DOHH2 (cell line): ENCODE results near the gene CHSY1.

ENCODE experiments used
- H3F3A ChIP-seq: fragments of 200-600 bp; sonication (generic), shearing (Covaris generic); 2 replicates; pipeline ENCODE4 v1.6.0; 2016; ENCODE audit warnings: antibody characterized with exemption, mild to moderate bottlenecking; ENCODE audit not compliant: control insufficient read depth, insufficient read depth
- H3K27ac ChIP-seq: fragments of 200-600 bp; sonication (generic); 2 replicates; pipeline ENCODE4 v1.5.1; 2014; ENCODE audit warnings: low read depth, mild to moderate bottlenecking, low read length, moderate library complexity
- H3K27me3 ChIP-seq: fragments of 200-600 bp; sonication (generic); 2 replicates; pipeline ENCODE4 v1.6.1; 2014; ENCODE audit warnings: mild to moderate bottlenecking, low read length, mixed read lengths; ENCODE audit not compliant: control insufficient read depth
- H3K36me3 ChIP-seq: fragments of 200-600 bp; sonication (generic); 2 replicates; pipeline ENCODE4 v1.6.1; 2014; ENCODE audit warnings: mild to moderate bottlenecking, low read length, moderate library complexity, mixed read lengths; ENCODE audit not compliant: control insufficient read depth
- H3K4me1 ChIP-seq: fragments of 200-600 bp; sonication (generic); 2 replicates; pipeline ENCODE4 v1.6.1; 2014; ENCODE audit warnings: mild to moderate bottlenecking, low read length, mixed read lengths; ENCODE audit not compliant: control insufficient read depth
- H3K4me2 ChIP-seq: fragments of 200-600 bp; sonication (generic); 2 replicates; pipeline ENCODE4 v1.6.0; 2014; ENCODE audit warnings: mild to moderate bottlenecking, low read length, moderate library complexity
- H3K4me3 ChIP-seq: fragments of 200-600 bp; sonication (generic); 2 replicates; pipeline ENCODE4 v1.5.1; 2014; ENCODE audit warnings: mild to moderate bottlenecking, low read length, mixed read lengths
- H3K79me2 ChIP-seq: fragments of 200-600 bp; sonication (generic); 2 replicates; pipeline ENCODE4 v1.6.1; 2014; ENCODE audit warnings: mild to moderate bottlenecking, low read length, mixed read lengths; ENCODE audit not compliant: control insufficient read depth
- H3K9me2 ChIP-seq: fragments of 200-600 bp; sonication (generic); replicated peaks from 2 replicates; pipeline ENCODE4 v1.6.1; 2014; ENCODE audit warnings: mild to moderate bottlenecking, low read length, mixed read lengths; ENCODE audit not compliant: control insufficient read depth
- H3K9me3 ChIP-seq: fragments of 200-600 bp; sonication (generic); 2 replicates; pipeline ENCODE4 v1.6.1; 2014; ENCODE audit warnings: antibody characterized with exemption, low read length, mixed read lengths; ENCODE audit not compliant: control insufficient read depth, insufficient read depth
- H4K20me1 ChIP-seq: fragments of 200-600 bp; sonication (generic); 2 replicates; pipeline ENCODE4 v1.6.0; 2014; ENCODE audit warnings: low read depth, mild to moderate bottlenecking, antibody characterized with exemption, low read length, moderate library complexity; ENCODE audit not compliant: control insufficient read depth, insufficient read depth
- EZH2phosphoT487 ChIP-seq: fragments of 200-600 bp; sonication (generic); IDR thresholded peaks from 2 replicates; pipeline ENCODE4 v1.6.1; 2017; ENCODE audit warnings: borderline replicate concordance, mild to moderate bottlenecking, antibody characterized with exemption, low read length, moderate library complexity, mixed read lengths
- TF ChIP-seq, protein P1 (sequence below): fragments of 200-600 bp; sonication (generic); IDR thresholded peaks from one replicate; pipeline ENCODE4 v1.5.1; 2014; ENCODE audit warnings: antibody characterized with exemption, mild to moderate bottlenecking, low read depth, low read length; ENCODE audit not compliant: poor library complexity, severe bottlenecking

Gene CHSY1

DNA sequence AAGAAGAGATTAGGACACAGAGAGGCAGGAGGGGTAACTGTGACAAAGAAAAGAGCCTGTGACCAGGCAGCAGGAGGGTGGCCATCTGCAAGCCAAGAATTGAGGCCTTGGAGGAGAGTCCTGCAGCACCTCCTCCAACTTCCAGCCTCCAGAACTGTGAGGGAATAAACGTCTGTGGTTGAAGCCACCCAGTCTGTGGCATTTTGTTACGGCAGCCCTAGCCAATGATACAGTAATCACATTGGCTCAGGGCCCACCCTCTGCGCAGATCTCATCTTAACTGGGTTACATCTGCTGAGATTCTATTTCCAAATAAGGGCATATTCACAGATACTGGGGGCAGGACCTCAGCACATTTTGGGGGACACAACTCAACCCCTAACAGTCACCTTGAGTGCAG, 14.2 kb upstream of the CHSY1 start:
- no peaks in the 10 kb centered on the region for H4K20me1 ChIP-seq

DNA sequence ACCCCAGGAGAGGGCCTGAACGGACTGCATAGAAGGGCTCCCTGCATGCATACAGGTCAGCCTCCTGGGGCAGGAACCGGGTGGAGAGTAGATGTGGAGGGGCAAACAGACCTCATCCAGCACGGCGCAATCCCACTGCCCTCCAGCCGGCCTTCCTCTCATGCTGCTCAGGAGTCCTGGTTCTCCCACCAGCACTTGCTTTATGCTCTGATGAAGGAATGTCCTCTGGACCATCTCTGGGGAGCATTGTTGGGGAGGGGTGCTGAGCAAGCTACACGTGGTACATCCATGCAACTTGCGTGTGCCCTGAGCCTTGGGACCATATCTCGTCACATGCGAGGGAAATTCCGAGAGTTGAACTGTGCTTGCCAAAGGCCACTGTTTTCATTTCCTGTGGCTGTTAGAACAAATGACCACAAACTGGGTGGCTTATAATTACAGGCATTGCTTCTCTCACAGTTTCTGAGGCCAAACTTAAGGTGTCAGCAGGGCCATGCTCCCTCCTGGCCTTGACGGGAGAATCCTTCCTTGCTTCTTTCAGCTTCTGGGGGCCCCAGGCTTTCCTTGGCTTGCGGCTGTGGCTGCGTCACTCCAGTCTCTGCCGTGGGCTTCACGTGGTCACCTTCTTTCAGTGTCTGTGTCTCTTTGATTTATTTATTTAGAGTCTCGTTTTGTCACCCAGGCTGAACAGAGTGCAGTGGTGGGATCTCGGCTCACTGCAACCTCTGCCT, 13.2 kb upstream of the CHSY1 start:
- Histone ChIP-seq H3F3A (no peaks in the 10 kb centered on the region), H4K20me1 (no peaks in the 10 kb centered on the region), H3K36me3 (no peaks in the 10 kb centered on the region), H3K79me2 (no peaks in the 10 kb centered on the region), H3K27ac (no peak overlapping the region), H3K4me2 (no peak overlapping the region), H3K9me2 (no peaks in the 10 kb centered on the region), H3K27me3 (peaks cover 19% of the 10 kb centered on the region), H3K4me3 (no peak overlapping the region), H3K9me3 (no peaks in the 10 kb centered on the region), H3K4me1 (no peaks in the 10 kb centered on the region)
- TF ChIP-seq, protein P1, sequence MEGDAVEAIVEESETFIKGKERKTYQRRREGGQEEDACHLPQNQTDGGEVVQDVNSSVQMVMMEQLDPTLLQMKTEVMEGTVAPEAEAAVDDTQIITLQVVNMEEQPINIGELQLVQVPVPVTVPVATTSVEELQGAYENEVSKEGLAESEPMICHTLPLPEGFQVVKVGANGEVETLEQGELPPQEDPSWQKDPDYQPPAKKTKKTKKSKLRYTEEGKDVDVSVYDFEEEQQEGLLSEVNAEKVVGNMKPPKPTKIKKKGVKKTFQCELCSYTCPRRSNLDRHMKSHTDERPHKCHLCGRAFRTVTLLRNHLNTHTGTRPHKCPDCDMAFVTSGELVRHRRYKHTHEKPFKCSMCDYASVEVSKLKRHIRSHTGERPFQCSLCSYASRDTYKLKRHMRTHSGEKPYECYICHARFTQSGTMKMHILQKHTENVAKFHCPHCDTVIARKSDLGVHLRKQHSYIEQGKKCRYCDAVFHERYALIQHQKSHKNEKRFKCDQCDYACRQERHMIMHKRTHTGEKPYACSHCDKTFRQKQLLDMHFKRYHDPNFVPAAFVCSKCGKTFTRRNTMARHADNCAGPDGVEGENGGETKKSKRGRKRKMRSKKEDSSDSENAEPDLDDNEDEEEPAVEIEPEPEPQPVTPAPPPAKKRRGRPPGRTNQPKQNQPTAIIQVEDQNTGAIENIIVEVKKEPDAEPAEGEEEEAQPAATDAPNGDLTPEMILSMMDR: no peak
- TF ChIP-seq EZH2phosphoT487: no peak

More for the DNA sequence above, 14.2 kb upstream of the CHSY1 start:
- TF ChIP-seq, protein P1: no peak
- no peak for TF ChIP-seq EZH2phosphoT487
- H3K4me1 ChIP-seq: no peaks in the 10 kb centered on the region
- peaks cover 19% of the 10 kb centered on the region for H3K27me3 ChIP-seq
- H3K4me2 ChIP-seq: no peak overlapping the region
- H3K79me2 ChIP-seq: no peaks in the 10 kb centered on the region
- H3K27ac ChIP-seq: no peak overlapping the region
- no peaks in the 10 kb centered on the region for H3K9me2 ChIP-seq
- H3K4me3 ChIP-seq: no peak overlapping the region
- H3K36me3 ChIP-seq: peaks cover 6% of the 10 kb centered on the region
- H3F3A ChIP-seq: no peaks in the 10 kb centered on the region
- no peaks in the 10 kb centered on the region for H3K9me3 ChIP-seq

DNA sequence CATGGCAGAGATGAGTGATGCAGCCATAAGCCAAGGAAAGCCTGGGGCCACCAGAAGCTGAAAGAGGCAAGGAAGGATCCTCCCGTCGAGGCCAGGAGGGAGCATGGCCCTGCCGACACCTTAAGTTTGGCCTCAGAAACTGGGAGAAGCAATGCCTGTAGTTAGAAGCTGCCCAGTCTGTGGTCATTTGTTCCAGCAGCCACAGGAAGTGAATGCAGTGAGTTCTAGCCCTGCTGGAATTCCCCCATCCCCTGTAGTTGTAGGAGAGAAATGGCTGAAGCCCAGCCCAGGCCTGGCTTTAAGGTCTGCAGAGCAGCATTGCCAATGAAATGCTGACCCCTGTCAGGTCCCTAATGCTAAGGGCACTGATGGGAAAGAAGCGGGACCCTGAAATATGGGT, 12.2 kb upstream of the CHSY1 start:
- H3K79me2 ChIP-seq: no peaks in the 10 kb centered on the region

More for the DNA sequence above, 12.2 kb upstream of the CHSY1 start:
- no peaks in the 10 kb centered on the region for H3K36me3 ChIP-seq
- H3K9me2 ChIP-seq: no peaks in the 10 kb centered on the region
- no peak for TF ChIP-seq EZH2phosphoT487
- TF ChIP-seq, protein P1: no peak
- no peaks in the 10 kb centered on the region for H3K4me1 ChIP-seq
- H3K4me3 ChIP-seq: no peak overlapping the region
- H3K27ac ChIP-seq: no peak overlapping the region
- no peaks in the 10 kb centered on the region for H4K20me1 ChIP-seq
- no peak overlapping the region for H3K4me2 ChIP-seq
- H3K9me3 ChIP-seq: no peaks in the 10 kb centered on the region
- H3K27me3 ChIP-seq: peaks cover 19% of the 10 kb centered on the region
- H3F3A ChIP-seq: no peaks in the 10 kb centered on the region
